T-helper 2 cell (primary cell): Measurements from ENCODE around the gene MRPL43.

Source experiments
- DNase-seq, 5 experiments: peaks; one replicate each; pipeline versions ENCODE4 v3.0.0 to v3.0.0-alpha.2; 2012 to 2022

The MRPL43 gene

GRCh38 chr10:101001659-101002035, 14.3 kb upstream of the MRPL43 start:
- DNase-seq = no peak

- DNase-seq = no peak
Measured at GRCh38 chr10:101000915-101001658, 13.8 kb upstream of the MRPL43 start.

GRCh38 chr10:101000127-101000914, 13.0 kb upstream of the MRPL43 start:
- DNase-seq = no peak

- DNase-seq = no peak
Measured at GRCh38 chr10:100999742-101000126, 12.4 kb upstream of the MRPL43 start, which contains the start of gene LZTS2. TSS of gene LZTS2 (plus strand) at chr10:100999808. CDS start at chr10:101002539, 2,731 bp downstream.

- peak; percentile 59 to 78 (median 67) for DNase-seq
Measured at GRCh38 chr10:100998991-100999741, 11.9 kb upstream of the MRPL43 start.

GRCh38 chr10:100998183-100998990, 11.1 kb upstream of the MRPL43 start:
- peak in 4 of 5 experiments; percentile 33 to 71 (median 50) for DNase-seq

- DNase-seq = peak; percentile 57 to 77 (median 58)
Measured at GRCh38 chr10:100997360-100998182, 10.3 kb upstream of the MRPL43 start.

GRCh38 chr10:100996678-100997359, 9.5 kb upstream of the MRPL43 start:
- DNase-seq = peak in 3 of 5 experiments; percentile 27 to 49 (median 28)

- DNase-seq = no peak
Measured at GRCh38 chr10:100995181-100995580, 7.9 kb upstream of the MRPL43 start.

GRCh38 chr10:100993986-100994708, 6.8 kb upstream of the MRPL43 start:
- DNase-seq = no peak

GRCh38 chr10:100989088-100989487, 1.8 kb upstream of the MRPL43 start:
- no peak for DNase-seq

GRCh38 chr10:100988166-100988565, 869 bp upstream of the MRPL43 start:
- DNase-seq = no peak

GRCh38 chr10:100987685-100988049, 370 bp upstream of the MRPL43 start:
- no peak for DNase-seq

- DNase-seq = no peak
Measured at GRCh38 chr10:100986623-100986951, 710 bp downstream of the MRPL43 start.

GRCh38 chr10:100985336-100985735, 2.0 kb downstream of the MRPL43 start:
- DNase-seq = no peak

GRCh38 chr10:100984672-100985177, 2.6 kb downstream of the MRPL43 start:
- DNase-seq = no peak

- no peak for DNase-seq
Measured at GRCh38 chr10:100983868-100984671, 3.2 kb downstream of the MRPL43 start.

- no peak for DNase-seq
Measured at GRCh38 chr10:100982916-100983830, 4.1 kb downstream of the MRPL43 start.
